Measurements from ENCODE around the gene LHX8.
A peak's percentile ranks its signal among the peaks of the same experiment; 100 is the strongest.

Gene LHX8

GRCh38 chr1:75133750-75134646, at the start of gene LHX8:
LHX8 (plus strand) TSS chr1:75134388; CDS start chr1:75136615, 2,227 bp downstream.
- peak; percentile 5; the same call in 1 of the 3 replicates for ATAC-seq
- TF ChIP-seq ZC3H10 (CRISPR knock-in tag; IDR thresholded peaks at IDR 0.05) (no peak), CSDC2 (CRISPR knock-in tag; IDR thresholded peaks at IDR 0.05) (no peak), ZNF8 (CRISPR knock-in tag; IDR thresholded peaks at IDR 0.05) (no peak), GLIS3 (CRISPR knock-in tag; IDR thresholded peaks at IDR 0.05) (no peak), ZFP30 (CRISPR knock-in tag; IDR thresholded peaks at IDR 0.05) (no peak), ARNTL (CRISPR knock-in tag; IDR thresholded peaks at IDR 0.05; ENCODE audit: borderline replicate concordance, low read depth) (no peak), ZNF565 (CRISPR knock-in tag; conservative IDR thresholded peaks at IDR 0.05; ENCODE audit: low read depth) (no peak), TOX (CRISPR knock-in tag; IDR thresholded peaks at IDR 0.05; ENCODE audit: borderline replicate concordance) (no peak), PATZ1 (CRISPR knock-in tag; IDR thresholded peaks at IDR 0.05; ENCODE audit: borderline replicate concordance) (no peak), POU6F1 (CRISPR knock-in tag; IDR thresholded peaks at IDR 0.05; ENCODE audit: borderline replicate concordance, low read depth) (no peak), OSR1 (CRISPR knock-in tag; IDR thresholded peaks at IDR 0.05) (no peak), ISL1 (CRISPR knock-in tag; IDR thresholded peaks at IDR 0.05) (no peak), SNAI2 (CRISPR knock-in tag; IDR thresholded peaks at IDR 0.05) (no peak), BACH2 (CRISPR knock-in tag; IDR thresholded peaks at IDR 0.05; ENCODE audit: borderline replicate concordance) (no peak), PPARA (CRISPR knock-in tag; IDR thresholded peaks at IDR 0.05; ENCODE audit: borderline replicate concordance) (no peak), ZFP3 (CRISPR knock-in tag; IDR thresholded peaks at IDR 0.05) (no peak), TCF4 (CRISPR knock-in tag; IDR thresholded peaks at IDR 0.05; ENCODE audit: borderline replicate concordance) (no peak), TSHZ2 (CRISPR knock-in tag; IDR thresholded peaks at IDR 0.05) (no peak)

GRCh38 chr1:75085931-75086330, 48.3 kb upstream of the LHX8 start:
- no peak for ATAC-seq
- TF ChIP-seq PPARA (CRISPR knock-in tag; IDR thresholded peaks at IDR 0.05; ENCODE audit: borderline replicate concordance) (no peak), PATZ1 (CRISPR knock-in tag; IDR thresholded peaks at IDR 0.05; ENCODE audit: borderline replicate concordance) (no peak), SNAI2 (CRISPR knock-in tag; IDR thresholded peaks at IDR 0.05) (no peak), TCF4 (CRISPR knock-in tag; IDR thresholded peaks at IDR 0.05; ENCODE audit: borderline replicate concordance) (no peak), CSDC2 (CRISPR knock-in tag; IDR thresholded peaks at IDR 0.05) (no peak), TOX (CRISPR knock-in tag; IDR thresholded peaks at IDR 0.05; ENCODE audit: borderline replicate concordance) (no peak), ESRRG (CRISPR knock-in tag; IDR thresholded peaks at IDR 0.05) (no peak), RARB (CRISPR knock-in tag; IDR thresholded peaks at IDR 0.05) (no peak), ZFP3 (CRISPR knock-in tag; IDR thresholded peaks at IDR 0.05) (no peak), POU6F1 (CRISPR knock-in tag; IDR thresholded peaks at IDR 0.05; ENCODE audit: borderline replicate concordance, low read depth) (no peak), TSHZ2 (CRISPR knock-in tag; IDR thresholded peaks at IDR 0.05) (no peak), BACH2 (CRISPR knock-in tag; IDR thresholded peaks at IDR 0.05; ENCODE audit: borderline replicate concordance) (no peak), CREB5 (CRISPR knock-in tag; IDR thresholded peaks at IDR 0.05; ENCODE audit: low read depth) (no peak)
